GM18520 (cell line): ENCODE data around the gene TNN.

Source experiments
- ATAC-seq: cut with Tn5 transposase; IDR thresholded peaks from one replicate; pipeline ENCODE4 v1.9.1; 2021; ENCODE audit not compliant: unreplicated experiment

The TNN gene

DNA sequence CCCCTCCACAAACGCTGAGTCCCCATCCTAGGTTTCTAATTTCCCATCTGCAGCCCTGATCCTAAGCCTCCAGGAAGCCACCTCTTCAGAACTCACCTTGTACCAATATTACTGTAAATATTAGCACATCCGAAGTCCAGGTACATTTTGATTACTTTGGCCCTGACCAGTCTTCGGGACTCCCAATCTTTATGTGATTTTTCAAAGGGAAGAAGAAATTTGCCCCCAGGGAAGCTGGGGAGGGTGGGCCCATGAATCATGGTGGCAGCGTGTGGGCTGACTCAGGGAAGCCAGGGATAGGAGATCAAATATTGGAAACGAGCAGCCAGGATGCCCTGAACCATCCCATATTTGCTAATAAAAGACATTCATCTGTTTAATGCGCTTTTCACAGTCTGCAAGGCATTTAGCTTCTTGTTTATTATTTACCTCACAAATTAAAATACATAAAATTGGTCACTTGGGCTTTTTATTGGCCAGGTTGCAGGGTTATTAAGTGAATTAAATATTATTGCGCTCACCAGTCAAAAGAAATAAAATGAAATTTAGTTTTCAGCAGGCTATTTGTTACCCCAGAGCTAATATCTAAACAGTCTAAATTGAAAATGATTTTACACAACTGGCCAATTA lies 78.4 kb downstream of the TNN start:
- ATAC-seq = no peak

DNA sequence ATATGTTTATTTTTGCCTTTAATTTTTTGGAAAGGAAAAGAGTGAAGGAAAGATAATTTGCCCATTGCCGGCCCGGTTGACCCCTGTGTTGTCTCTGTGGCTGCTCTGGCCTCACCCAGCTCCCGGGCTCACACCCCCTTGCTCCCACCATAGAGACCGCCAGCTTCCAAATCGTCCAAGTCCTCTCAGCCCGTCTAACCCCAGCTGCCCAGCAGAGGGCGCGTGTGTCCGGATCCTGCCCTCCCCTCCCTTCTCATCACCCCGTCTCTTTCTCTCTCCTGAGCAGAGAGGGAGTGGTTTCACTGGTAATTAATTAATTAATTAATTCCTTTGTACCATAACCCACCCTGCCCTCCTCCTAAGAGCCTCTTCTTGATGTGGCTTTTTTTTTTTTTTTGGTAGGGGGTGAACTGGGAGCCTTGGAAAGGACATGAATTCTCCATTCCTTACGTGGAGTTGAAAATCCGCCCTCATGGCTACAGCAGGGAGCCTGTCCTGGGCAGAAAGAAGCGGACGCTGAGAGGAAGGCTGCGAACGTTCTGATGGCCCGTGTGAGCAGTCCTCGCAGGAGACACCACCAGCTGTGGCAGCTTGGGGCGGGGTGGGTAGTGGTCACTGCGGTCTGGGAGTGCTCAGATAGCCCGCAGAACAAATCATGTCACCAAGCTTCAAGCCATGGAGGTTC lies 79.0 kb downstream of the TNN start:
- ATAC-seq = no peak

DNA sequence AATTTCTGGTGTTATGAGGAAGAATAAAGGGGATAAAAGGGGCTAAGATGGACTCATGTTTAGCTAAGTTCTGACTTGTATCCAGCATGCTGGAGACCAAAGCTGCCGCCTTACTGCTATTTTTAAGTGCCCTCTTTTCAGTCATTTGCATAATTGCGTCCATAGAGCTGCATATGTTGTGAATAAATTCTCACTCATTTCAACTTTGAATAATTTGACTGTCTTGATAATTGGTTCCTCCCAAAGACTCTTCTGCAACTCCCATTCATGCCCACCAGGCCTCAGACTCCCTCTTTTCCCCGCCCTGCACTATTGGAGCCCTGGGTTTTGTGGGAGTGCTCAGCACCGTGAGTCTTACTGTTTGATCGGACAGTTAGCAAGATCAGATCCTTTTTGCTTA lies 79.9 kb downstream of the TNN start:
- no peak for ATAC-seq

DNA sequence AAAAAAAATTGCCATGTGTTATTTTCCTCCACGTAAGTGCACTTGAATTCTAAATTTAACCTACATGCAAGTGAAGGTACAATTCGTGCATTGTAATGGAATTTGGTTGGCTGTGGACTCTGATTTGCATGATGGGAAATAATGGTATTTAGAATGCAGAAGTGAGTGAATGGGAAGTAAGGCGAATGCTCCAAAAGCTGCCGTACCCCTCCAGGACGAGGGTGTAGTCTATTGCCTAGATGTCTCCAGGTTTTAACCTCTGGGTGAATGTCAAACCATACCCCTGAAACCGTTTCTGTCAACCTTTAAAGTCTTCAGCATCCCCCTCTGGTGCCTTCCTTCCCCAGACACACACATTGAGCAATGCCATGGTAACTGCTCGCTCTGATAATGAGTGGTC lies 80.4 kb downstream of the TNN start:
- no peak for ATAC-seq

DNA sequence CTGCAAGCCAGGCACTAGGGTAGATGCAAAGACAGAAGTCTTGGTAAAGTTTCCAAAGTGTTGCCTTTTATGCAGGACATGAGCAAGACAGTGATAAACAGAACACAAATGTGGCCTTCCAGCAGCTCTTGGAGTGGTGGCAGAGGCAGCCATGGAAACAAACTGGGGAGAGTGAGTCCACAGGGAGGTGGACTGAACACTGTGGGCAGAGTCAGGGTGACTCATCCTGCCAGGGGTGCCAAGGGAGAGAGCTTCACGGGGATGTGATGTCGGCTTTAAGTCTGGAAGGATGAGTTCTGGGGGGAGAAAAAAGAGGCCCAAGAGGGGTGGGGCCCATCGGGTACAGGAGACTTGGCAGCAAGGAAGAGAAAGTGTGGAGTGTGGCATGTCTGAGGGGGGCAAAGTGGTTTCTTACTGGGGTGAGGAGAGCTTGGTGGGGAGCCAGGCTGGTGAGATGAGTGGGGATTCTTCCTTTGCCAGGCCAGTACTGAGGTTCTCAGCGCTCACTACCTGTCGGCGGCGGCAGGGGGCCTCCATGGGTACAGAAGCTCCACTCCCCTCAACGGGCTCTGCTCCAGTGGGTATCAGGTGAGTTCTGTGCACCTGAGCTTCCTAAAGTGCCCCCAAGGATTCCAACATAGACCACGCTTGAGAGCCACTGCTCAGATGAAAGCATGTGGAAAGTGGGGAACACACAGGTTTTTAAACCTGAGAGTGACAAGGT lies 83.1 kb downstream of the TNN start:
- no peak for ATAC-seq

DNA sequence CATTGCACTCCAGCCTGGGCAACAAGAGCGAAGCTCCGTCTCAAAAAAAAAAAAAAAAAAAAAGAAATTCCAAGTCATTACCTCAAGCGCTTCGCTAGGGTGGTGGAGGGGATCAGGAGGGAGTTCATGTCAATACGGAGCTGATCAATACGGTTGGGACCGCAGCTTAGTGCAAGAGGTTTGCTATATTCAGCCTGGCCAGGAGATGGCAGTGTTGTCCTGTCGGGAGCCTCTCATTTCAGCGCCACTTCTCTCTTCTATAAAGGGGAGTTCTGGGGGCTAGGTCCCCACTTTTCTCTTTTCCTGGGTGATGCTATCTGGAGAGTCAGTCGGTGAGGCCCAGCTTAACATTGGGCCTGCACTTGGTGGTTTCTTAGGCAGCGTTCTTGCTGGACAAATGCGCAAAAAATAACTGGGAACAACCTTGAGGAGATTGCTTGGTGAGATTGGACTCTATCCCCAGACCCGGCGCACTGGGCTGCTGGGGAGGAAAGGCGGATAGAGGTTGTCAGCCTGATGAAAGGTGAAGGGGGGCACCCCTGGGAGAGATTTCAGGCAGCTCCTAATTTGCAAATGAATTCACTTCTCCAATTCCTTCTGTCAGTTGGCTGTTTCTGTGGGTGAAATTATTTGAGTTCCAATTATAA lies 84.5 kb downstream of the TNN start:
- peak; percentile 54 for ATAC-seq

DNA sequence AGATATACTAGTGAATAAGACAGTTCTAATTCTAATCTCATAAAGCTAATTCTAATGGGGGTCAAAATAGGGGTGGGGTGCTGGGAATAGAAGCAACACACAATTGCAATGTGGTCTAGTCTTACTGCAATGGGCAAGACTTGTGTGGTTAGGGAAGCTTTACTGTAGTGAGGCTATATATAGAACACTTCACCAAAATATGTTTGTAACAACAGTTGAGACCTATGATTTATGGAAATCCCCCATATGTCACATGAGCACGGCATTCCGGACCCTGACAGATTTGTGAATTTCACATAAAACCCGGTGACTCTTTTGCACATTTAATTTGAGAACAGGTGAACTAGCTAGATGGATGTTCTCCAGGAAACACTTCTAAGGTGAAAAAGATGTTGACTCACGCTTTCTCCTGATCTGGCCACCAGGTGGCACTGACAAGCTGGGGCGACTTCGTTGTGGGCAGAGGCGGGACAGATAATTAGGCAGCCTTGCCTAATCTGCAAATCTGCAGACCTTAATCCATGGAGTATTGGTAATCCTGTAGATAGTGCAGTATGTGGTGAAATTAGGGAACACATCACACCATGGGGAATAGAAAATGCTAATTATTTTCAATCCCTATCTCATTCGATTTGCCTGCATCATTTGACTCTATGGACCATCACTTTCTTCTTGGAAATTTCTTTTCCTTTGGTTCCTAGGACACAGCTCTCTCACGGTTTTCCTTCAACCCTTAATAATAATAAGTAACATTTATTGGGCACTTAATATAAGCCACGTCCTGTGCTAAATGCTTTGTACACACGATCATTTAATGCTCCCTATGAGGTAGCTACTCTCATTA lies 87.2 kb downstream of the TNN start:
- ATAC-seq = no peak

DNA sequence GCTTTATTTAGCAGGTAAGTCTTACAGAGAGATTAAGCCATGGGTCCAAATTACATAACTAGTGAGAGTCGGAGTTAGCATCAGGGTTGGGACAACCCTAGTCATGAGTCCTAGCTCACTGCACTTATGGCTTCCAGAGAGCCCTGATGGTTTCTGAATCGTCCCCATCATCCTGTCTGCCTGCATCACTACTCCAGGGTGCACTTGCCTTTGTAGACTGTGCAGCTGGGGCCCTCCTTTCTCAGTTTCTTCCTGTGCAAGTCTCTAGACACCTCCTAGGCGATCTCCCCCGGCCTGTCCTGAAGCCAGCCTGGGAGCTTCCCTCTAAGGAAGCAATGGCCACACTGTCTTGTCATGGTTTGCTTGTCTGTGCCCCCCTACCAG lies 87.8 kb downstream of the TNN start:
- no peak for ATAC-seq

DNA sequence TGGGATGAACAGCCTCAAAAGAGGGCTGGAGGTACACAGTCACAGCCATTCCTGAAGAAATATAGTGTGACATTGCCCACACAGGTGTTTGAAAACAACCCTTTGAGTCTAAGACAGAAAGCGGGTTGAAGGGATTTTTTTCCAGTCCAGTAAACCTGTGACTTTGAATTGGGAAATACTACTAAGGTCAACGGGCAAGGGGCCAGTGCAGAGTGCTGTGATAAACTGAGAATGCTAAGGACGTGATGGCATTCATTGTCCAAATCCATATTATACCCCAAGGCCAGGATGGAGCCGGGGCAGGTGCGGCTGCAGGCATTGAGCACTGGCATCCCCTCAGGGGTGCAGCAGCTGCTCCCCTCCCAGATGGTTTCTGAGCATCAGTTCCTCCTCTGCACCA lies 88.3 kb downstream of the TNN start:
- ATAC-seq = no peak

DNA sequence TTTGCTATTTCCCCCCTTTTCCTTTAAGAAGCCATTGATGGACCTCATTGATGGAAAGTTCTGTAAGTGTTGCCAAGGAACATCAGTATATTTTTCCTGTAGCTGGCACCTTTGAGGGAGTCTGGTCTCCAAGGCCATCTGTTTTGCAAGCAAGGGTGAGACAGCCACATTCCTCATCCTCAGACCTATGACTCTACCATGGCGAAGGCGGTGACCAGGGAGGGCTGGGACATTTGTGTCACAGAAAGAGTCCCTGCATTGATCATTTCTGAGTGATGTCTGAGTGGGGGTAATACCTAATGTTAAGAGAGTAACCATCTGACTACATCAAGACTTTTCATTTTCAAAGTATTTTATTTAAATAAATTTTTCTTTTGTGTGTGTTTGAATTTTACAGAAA lies 89.6 kb downstream of the TNN start:
- no peak for ATAC-seq

DNA sequence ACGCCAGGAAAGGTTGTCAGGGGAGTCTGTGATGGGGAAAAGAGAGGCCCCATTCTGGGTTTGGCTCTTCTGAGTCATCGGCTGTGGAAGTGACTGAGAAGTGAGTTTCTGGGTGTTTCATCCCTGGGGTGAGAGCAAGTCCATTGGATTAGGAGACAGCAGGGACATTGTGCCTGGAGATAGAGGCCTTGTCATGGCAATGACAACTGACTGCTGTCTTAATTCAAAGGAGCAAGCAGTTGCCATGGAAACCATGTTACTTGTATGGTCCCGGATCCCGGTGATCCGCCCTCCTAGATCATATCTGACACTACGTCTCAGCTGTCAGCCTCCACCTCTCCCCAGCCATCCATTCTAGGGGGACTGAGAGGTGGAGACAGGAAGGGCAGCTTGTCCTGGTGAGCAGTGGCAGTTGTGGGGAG lies 90.5 kb downstream of the TNN start:
- no peak for ATAC-seq

DNA sequence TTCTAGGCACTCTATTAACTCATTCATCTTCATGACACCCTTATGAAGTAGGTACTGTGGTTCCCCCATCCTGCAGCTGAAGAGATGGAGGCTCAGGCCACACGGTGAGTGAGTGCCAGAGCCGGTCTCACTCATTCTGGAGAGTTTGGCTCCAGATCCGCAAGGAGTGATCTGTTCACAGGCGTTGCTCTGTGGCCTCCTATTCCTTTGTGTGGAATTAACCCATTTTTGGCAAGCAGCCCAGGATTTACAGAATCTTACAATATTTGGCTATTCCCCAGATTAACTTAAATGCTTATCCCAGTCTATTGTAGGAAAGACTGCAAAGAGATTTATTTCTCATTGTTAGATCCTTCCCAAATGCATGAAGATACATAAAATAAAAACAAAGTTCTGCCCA lies 95.3 kb downstream of the TNN start:
- ATAC-seq = no peak

DNA sequence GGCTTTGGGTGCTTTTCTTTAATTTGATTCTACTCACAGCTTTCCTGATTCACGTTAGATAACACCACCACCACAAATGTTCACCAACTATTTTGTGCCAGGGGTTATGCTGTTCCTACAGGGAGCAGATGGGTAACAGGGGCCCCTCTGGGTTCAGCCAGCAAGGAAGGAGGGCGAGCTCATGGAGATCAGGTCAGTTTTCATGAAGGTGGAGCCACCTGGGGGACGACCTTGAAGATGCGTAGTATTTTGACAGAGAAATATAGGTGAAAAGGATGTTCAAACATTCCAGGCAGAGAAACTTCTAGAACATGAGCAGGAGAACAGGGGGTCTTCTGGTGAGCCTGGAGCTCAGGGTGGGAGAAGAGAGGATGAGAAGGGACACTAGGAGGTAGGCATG lies 96.1 kb downstream of the TNN start:
- ATAC-seq = no peak

DNA sequence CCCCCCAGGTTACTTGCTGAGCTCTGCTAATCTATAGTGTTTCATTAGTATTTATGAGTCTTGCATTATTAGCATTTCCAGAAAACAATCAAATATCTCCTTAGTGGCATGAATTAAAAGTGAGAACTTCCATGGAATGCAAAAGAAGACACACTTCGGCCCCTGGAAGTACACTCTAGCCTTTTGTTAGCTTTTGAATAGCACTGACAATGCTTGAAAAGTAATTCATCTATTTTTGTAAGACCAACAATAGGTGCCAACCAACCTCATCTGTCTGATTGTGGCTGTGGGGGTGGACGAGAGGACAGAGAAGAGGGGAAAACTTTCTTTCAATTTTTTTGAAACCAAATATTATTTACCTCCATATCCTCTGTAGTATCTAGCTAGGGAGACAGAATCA lies 97.1 kb downstream of the TNN start:
- ATAC-seq = no peak

DNA sequence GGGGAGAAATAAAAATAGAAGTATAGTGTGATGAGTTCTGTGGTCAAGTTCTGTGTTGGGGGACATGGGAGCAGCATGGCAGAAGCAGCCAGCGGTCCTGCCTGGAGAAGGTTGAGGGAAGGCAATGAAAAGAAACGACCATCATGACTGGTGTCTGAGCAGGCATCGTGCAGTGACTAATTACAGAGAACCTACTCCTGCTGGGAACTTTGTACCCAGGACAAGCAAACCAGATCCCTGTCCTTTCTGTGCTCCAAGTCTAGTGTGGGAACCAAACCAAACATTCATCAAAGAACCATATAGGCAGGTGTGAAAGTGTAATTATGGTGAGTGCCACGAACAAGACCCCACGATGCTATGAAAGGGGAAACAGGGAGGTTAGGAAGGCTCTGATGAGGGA lies 99.1 kb downstream of the TNN start:
- ATAC-seq = no peak

DNA sequence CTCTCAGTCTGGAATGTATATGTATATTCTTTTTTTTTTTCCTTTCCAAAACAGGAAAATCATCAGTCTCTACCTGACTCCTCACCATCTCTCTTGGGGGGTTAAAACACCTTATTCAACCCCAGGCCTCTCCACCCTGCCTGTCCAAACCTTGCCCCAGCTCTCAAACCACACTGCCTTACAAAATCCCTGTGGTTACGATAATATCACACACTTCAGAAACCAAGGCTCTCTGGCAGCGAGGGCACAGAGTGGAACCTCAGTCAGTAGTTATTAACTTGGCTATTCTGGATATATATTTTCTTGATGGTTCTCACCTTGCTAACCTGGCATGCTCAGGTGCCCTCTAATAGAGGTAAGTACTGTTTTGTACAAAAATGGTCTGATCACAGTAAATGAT lies 100.2 kb downstream of the TNN start:
- no peak for ATAC-seq

DNA sequence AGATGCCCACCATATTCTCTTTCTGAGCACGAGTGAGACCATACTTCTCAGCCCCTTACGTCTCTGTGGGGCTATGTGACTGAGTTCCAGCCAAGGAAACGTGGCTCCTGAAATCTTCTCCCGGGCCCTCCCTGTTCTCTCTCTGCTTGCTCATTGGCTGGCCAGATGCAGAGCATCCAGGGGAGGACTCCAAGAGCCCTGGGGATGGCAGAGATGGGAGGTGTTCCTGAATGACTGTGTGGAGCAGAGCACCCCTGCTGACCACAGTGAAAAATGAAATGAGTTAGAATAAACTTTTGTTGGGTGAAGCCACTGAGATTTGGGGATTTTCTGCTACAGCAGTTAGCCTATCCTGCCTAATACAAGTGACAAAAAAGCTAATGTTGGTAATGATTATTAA lies 101.1 kb downstream of the TNN start:
- ATAC-seq = no peak

DNA sequence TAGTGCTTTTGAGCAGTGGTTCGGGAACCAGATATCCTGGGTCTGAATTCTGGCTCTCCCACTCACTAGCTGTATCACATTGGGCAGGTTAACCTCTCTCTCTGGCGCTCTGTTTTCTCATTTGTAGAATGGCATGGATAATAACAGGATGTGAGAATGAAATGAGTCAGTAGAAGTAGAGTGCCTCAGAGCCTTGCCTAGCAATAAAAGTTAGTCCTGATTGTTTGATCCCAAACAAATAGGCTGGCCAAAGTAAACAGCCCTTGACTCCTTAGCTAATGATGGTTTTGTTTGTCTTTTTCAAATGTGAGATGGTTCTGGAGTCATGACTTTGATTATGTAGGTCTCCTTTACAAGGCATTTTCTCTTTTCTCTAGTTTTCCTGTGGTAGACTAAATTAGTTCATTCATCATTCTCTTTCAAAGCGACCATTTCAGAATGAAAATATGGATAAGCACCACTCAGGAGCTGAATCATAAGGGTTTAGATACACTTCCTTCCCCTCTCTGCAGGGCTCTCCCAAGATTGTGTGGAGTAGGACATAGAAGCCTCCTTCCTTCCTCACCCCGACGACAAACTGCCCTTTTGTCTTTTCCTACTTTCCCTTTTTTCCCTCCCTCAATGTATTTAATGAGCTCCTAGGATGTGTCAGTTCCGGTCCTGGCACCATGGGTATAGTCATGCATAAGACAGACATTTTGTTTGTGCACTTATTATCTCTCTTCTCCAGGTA lies 101.8 kb downstream of the TNN start:
- no peak for ATAC-seq

DNA sequence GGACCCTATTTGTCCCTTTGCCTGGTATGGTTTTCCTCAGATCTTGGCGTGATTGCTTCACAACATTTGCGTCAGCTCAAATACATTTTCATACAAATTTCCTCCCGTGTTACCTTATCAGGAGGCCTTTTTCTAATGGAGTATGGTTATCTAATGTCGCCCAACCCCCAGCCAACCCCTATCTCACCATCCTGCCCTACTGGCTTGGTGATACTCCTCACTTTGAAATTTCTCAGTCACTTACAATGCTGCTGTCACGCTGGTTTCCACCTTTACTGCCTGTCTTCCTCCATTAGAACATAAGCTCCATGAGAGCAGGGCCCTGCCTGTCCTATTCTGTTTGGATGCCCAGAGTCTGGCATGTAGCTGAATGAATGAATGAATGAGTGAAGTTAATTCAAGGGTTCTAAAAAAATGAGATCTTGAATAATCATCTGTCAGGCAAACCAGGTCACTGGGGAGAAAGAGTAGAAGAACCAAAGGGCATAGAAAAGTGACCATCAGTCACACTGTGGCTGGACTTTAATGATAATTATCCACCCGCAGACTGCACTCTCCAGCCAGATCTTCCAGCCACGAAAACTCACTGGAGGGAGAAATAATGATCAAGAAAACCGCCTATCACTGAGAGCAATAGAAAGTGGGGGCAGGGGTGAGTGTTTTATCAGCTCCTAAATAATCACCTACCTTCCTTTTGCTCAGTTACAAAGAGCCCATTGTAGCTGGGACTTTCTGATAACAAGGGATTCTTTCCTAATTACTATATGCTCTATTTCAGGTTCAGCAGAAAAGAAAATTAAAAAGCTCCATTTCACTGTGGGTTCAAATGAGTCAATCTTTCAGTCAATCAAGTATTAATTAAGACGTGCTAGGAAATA lies 103.6 kb downstream of the TNN start:
- no peak for ATAC-seq
